HepG2 (cell line): Measurements from ENCODE around the gene JADE2.

Source experiments
- ATM ChIP-seq: fragments of 450-650 bp; IDR thresholded peaks from 2 replicates; pipeline ENCODE4 v1.7.1; 2017; ENCODE audit warnings: mild to moderate bottlenecking, borderline replicate concordance
- HMG20A ChIP-seq: IDR thresholded peaks from 2 replicates; pipeline ENCODE4 v1.6.1; 2016; ENCODE audit warnings: borderline replicate concordance
- KLF16 ChIP-seq, 2 experiments: sonication (generic) in 1 of 2; formaldehyde crosslinking in 1 of 2; IDR thresholded peaks; 2 replicates each; pipeline versions ENCODE4 v1.6.1 to v1.8.0; 2016 to 2023; ENCODE audit warnings: missing genetic modification reagents in 2 of 2, missing compliant biosample characterization in 1 of 2
- POLR2A ChIP-seq, 2 experiments: IDR thresholded peaks; 2 replicates each; pipeline ENCODE4 v1.6.1; 2011; ENCODE audit warnings: low read depth in 2 of 2, low read length in 2 of 2, mild to moderate bottlenecking in 1 of 2, moderate library complexity in 1 of 2; ENCODE audit not compliant: insufficient read depth in 1 of 2
- RFX5 ChIP-seq: IDR thresholded peaks from 2 replicates; pipeline ENCODE4 v1.6.1; 2011; ENCODE audit warnings: low read depth, low read length, improper control_type of control experiment
- YY1 ChIP-seq: IDR thresholded peaks from 2 replicates; pipeline ENCODE4 v1.6.1; 2011; ENCODE audit warnings: low read length, low read depth, moderate library complexity, mild to moderate bottlenecking; ENCODE audit not compliant: insufficient read depth, insufficient replicate concordance
- ZNF678 ChIP-seq: sonication (generic); formaldehyde crosslinking; IDR thresholded peaks from 2 replicates; pipeline ENCODE4 v1.4.0; 2020; ENCODE audit warnings: mild to moderate bottlenecking, missing genetic modification reagents
- TF ChIP-seq, protein P1 (sequence below): IDR thresholded peaks from 2 replicates; pipeline ENCODE4 v1.6.1; 2016; ENCODE audit warnings: control low read depth
- TF ChIP-seq, protein P2 (sequence below): sonication (generic); formaldehyde crosslinking; IDR thresholded peaks from 2 replicates; pipeline ENCODE4 v1.5.0; 2020; ENCODE audit warnings: missing genetic modification reagents, mild to moderate bottlenecking, borderline replicate concordance
- TF ChIP-seq, protein P3 (sequence below): sonication (generic); formaldehyde crosslinking; IDR thresholded peaks from 2 replicates; pipeline ENCODE4 v1.4.0; 2020; ENCODE audit warnings: missing genetic modification reagents

DNA sequence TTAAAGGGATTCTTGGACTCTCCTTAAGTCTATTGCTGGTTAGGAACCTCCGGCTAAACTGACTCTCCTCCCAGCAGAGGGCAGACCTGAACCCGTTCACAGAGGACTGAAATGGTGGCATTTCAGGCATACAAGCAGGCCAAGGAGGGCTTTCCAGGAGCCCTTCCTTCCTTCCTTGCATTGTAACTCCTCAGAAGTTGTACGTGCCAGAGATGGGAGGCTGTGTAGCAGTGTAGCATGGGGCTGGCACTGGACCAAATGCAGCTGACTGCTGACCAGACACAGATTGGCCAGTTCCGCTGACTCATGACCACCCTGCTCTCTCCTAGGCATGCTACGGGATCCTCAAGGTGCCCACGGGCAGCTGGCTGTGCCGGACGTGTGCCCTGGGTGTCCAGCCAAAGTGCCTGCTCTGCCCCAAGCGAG lies 36.4 kb downstream of the JADE2 start:
- TF ChIP-seq, protein P1, sequence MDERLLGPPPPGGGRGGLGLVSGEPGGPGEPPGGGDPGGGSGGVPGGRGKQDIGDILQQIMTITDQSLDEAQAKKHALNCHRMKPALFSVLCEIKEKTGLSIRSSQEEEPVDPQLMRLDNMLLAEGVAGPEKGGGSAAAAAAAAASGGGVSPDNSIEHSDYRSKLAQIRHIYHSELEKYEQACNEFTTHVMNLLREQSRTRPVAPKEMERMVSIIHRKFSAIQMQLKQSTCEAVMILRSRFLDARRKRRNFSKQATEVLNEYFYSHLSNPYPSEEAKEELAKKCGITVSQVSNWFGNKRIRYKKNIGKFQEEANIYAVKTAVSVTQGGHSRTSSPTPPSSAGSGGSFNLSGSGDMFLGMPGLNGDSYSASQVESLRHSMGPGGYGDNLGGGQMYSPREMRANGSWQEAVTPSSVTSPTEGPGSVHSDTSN (CRISPR knock-in tag), result no peak
- no peak for TF ChIP-seq ZNF678 (CRISPR knock-in tag)
- TF ChIP-seq, protein P2, sequence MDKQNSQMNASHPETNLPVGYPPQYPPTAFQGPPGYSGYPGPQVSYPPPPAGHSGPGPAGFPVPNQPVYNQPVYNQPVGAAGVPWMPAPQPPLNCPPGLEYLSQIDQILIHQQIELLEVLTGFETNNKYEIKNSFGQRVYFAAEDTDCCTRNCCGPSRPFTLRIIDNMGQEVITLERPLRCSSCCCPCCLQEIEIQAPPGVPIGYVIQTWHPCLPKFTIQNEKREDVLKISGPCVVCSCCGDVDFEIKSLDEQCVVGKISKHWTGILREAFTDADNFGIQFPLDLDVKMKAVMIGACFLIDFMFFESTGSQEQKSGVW (CRISPR knock-in tag), result no peak
- no peak for TF ChIP-seq KLF16 (CRISPR knock-in tag; IDR thresholded peaks at IDR 0.05)
- TF ChIP-seq POLR2A (IDR thresholded peaks at IDR 0.05; ENCODE audit: insufficient read depth in 1 of 2, low read depth in 2 of 2, low read length in 2 of 2), result no peak
- TF ChIP-seq, protein P3, sequence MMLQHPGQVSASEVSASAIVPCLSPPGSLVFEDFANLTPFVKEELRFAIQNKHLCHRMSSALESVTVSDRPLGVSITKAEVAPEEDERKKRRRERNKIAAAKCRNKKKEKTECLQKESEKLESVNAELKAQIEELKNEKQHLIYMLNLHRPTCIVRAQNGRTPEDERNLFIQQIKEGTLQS (CRISPR knock-in tag), result no peak
- TF ChIP-seq HMG20A (CRISPR knock-in tag), result no peak
- no peak for TF ChIP-seq RFX5
- no peak for TF ChIP-seq YY1
- TF ChIP-seq ATM, result no peak
